Measurements from ENCODE around the gene SH3PXD2B.

The SH3PXD2B gene

GRCh38 chr5:172294831-172295230 lies 159.5 kb downstream of the SH3PXD2B start:
- TF ChIP-seq SIN3A (IDR thresholded peaks at IDR 0.05; ENCODE audit: borderline replicate concordance, insufficient read depth, low read length) (no peak), FOXP2 (optimal IDR thresholded peaks at IDR 0.05; ENCODE audit: borderline replicate concordance, extremely low read depth, extremely low read length, insufficient read depth) (no peak), POLR2AphosphoS5 (IDR thresholded peaks at IDR 0.05; ENCODE audit: low read depth, low read length) (no peak), TAF1 (IDR thresholded peaks at IDR 0.05; ENCODE audit: borderline replicate concordance, insufficient read depth, low read length) (no peak), REST (IDR thresholded peaks at IDR 0.05; ENCODE audit: insufficient read depth in 1 of 2, low read depth in 2 of 2, low read length in 2 of 2) (no peak)

GRCh38 chr5:172293745-172294342 lies 160.5 kb downstream of the SH3PXD2B start:
- no peak for TF ChIP-seq POLR2AphosphoS5 (IDR thresholded peaks at IDR 0.05; ENCODE audit: low read depth, low read length)
- TF ChIP-seq SIN3A (IDR thresholded peaks at IDR 0.05; ENCODE audit: borderline replicate concordance, insufficient read depth, low read length) = no peak
- no peak for TF ChIP-seq FOXP2 (optimal IDR thresholded peaks at IDR 0.05; ENCODE audit: borderline replicate concordance, extremely low read depth, extremely low read length, insufficient read depth)

- TF ChIP-seq REST (IDR thresholded peaks at IDR 0.05; ENCODE audit: insufficient read depth in 1 of 2, low read depth in 2 of 2, low read length in 2 of 2) (no peak), SIN3A (IDR thresholded peaks at IDR 0.05; ENCODE audit: borderline replicate concordance, insufficient read depth, low read length) (no peak), TAF1 (IDR thresholded peaks at IDR 0.05; ENCODE audit: borderline replicate concordance, insufficient read depth, low read length) (no peak), FOXP2 (optimal IDR thresholded peaks at IDR 0.05; ENCODE audit: borderline replicate concordance, extremely low read depth, extremely low read length, insufficient read depth) (no peak), POLR2AphosphoS5 (IDR thresholded peaks at IDR 0.05; ENCODE audit: low read depth, low read length) (no peak)
These were observed 161.1 kb downstream of the SH3PXD2B start for GRCh38 chr5:172293054-172293744.

- TF ChIP-seq TAF1 (IDR thresholded peaks at IDR 0.05; ENCODE audit: borderline replicate concordance, insufficient read depth, low read length) (no peak), POLR2AphosphoS5 (IDR thresholded peaks at IDR 0.05; ENCODE audit: low read depth, low read length) (no peak), SIN3A (IDR thresholded peaks at IDR 0.05; ENCODE audit: borderline replicate concordance, insufficient read depth, low read length) (no peak), FOXP2 (optimal IDR thresholded peaks at IDR 0.05; ENCODE audit: borderline replicate concordance, extremely low read depth, extremely low read length, insufficient read depth) (no peak), REST (IDR thresholded peaks at IDR 0.05; ENCODE audit: insufficient read depth in 1 of 2, low read depth in 2 of 2, low read length in 2 of 2) (no peak)
These were observed 165.9 kb downstream of the SH3PXD2B start for GRCh38 chr5:172288465-172288864.

- TF ChIP-seq FOXP2 (optimal IDR thresholded peaks at IDR 0.05; ENCODE audit: borderline replicate concordance, extremely low read depth, extremely low read length, insufficient read depth) (no peak), SIN3A (IDR thresholded peaks at IDR 0.05; ENCODE audit: borderline replicate concordance, insufficient read depth, low read length) (no peak), REST (IDR thresholded peaks at IDR 0.05; ENCODE audit: insufficient read depth in 1 of 2, low read depth in 2 of 2, low read length in 2 of 2) (no peak), POLR2AphosphoS5 (IDR thresholded peaks at IDR 0.05; ENCODE audit: low read depth, low read length) (no peak), TAF1 (IDR thresholded peaks at IDR 0.05; ENCODE audit: borderline replicate concordance, insufficient read depth, low read length) (no peak)
These were observed 168.8 kb downstream of the SH3PXD2B start for GRCh38 chr5:172285226-172286143.

Measured in PFSK-1 (cell line).